AG04449 (cell line): ENCODE results near the gene NPAS3.
A peak's percentile ranks its signal among the peaks of the same experiment; 100 is the strongest.

ENCODE experiments used
- CTCF ChIA-PET: fragments of 350-600 bp; formaldehyde crosslinking; extraction: SDS; loops from one replicate; lab custom pipeline; 2021; ENCODE audit warnings: antibody characterized with exemption; lab: Yijun Ruan, JAX
- POLR2A ChIA-PET: fragments of 400-600, 350-600 bp; formaldehyde crosslinking; extraction: SDS; loops from one replicate; lab custom pipeline; 2020; ENCODE audit warnings: antibody characterized with exemption, inconsistent platforms; lab: Yijun Ruan, JAX
- DNase-seq: peaks from one replicate; pipeline ENCODE4 v3.0.0-alpha.2; 2010; ENCODE audit warnings: low read depth, low spot score
- H3K4me3 ChIP-seq: 2 replicates; pipeline ENCODE4 v1.5.1; 2011; ENCODE audit warnings: low read depth, mild to moderate bottlenecking, control low read depth, low read length
- TF ChIP-seq, protein P1 (sequence below): IDR thresholded peaks from one replicate; pipeline ENCODE4 v1.5.1; 2011; ENCODE audit warnings: mild to moderate bottlenecking, moderate library complexity, low read length, control low read depth, inconsistent platforms; ENCODE audit not compliant: insufficient read depth; ENCODE audit errors: missing control alignments

NPAS3 gene

GRCh38 chr14:33469898-33470297 lies 531.2 kb downstream of the NPAS3 start:
- no peak for DNase-seq
- POLR2A ChIA-PET: no interaction called here
- CTCF ChIA-PET: no interaction called here
- no peak overlapping the region for H3K4me3 ChIP-seq
- TF ChIP-seq, protein P1, sequence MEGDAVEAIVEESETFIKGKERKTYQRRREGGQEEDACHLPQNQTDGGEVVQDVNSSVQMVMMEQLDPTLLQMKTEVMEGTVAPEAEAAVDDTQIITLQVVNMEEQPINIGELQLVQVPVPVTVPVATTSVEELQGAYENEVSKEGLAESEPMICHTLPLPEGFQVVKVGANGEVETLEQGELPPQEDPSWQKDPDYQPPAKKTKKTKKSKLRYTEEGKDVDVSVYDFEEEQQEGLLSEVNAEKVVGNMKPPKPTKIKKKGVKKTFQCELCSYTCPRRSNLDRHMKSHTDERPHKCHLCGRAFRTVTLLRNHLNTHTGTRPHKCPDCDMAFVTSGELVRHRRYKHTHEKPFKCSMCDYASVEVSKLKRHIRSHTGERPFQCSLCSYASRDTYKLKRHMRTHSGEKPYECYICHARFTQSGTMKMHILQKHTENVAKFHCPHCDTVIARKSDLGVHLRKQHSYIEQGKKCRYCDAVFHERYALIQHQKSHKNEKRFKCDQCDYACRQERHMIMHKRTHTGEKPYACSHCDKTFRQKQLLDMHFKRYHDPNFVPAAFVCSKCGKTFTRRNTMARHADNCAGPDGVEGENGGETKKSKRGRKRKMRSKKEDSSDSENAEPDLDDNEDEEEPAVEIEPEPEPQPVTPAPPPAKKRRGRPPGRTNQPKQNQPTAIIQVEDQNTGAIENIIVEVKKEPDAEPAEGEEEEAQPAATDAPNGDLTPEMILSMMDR: no peak

- ChIA-PET CTCF (no interaction called here), POLR2A (no interaction called here)
- TF ChIP-seq, protein P1: no peak
- H3K4me3 ChIP-seq: no peak overlapping the region
- no peak for DNase-seq
These were observed 533.1 kb downstream of the NPAS3 start for GRCh38 chr14:33471776-33472175.

- TF ChIP-seq, protein P1: peak; percentile 13
- ChIA-PET POLR2A (no interaction called here), CTCF (interaction anchor here (1.0 to 2.9 kb wide), 2 partner anchors 308 to 317 kb away, joined by 3 to 13 read pairs; no protein-coding TSS in a partner anchor)
- no peak for DNase-seq
- no peak overlapping the region for H3K4me3 ChIP-seq
These were observed 536.9 kb downstream of the NPAS3 start for GRCh38 chr14:33475623-33476022.

DNA sequence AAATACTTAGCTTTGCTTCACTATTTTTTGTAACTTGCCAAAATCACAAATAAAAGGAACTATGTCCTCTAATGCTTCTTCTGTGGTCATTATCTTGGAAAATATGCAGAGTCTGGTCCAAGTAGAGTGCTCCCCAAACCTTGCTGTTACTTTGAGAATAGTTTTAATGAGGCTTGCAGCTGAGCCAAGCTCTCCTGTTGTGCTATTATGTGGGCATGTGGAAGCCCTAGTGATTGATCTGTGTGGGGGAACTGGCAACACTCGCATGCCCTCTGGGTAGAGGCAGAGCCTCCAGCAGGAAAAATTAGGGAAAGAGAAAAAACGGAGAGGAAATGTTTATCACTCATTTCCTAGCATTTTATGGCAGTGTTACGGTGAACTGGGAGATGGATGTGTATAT lies 539.1 kb downstream of the NPAS3 start:
- no peak overlapping the region for H3K4me3 ChIP-seq
- no peak for DNase-seq
- TF ChIP-seq, protein P1: no peak
- ChIA-PET CTCF (interaction anchor here (1.2 to 2.9 kb wide), 2 partner anchors 17 to 315 kb away, joined by 3 to 13 read pairs; no protein-coding TSS in a partner anchor), POLR2A (no interaction called here)

DNA sequence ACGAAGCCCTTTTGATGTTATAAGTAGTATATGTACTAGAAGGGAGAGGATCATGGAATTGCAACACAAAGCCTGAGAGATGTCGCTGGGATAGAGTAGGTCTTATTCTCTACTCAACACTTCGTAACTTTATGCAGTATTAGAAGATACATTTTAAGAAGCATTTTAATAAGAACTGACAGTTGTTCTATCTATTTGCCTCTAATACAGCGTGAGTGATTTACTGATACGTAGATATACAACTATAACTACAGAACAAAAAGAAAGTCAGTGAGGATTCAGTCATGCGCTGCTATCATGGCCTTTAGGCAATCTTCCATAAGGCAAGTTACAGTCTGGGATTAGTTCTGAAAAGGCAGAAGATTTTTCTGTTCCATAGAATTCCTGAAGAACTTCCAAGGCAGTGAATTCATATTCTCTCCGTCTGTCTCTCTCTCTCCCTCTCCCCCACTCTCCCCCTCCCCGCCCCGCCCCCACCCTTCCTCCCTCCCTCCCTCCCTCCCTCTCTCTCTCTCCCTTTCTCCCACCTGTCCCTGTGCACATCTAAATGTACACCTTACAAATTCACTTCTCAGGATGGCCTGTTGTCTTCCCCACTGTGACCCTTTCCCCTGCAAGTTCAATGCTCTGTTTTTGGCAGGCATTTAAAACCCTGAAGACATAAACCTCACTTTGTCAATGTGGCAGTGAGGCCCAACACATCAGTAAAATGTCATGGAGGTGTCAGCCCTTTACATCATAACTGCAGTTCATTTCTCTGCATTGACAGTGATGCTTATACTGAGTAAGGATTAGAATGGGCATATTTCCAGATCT lies 541.6 kb downstream of the NPAS3 start:
- ChIA-PET POLR2A (no interaction called here), CTCF (no interaction called here)

GRCh38 chr14:33480887-33481184 lies 542.2 kb downstream of the NPAS3 start:
- CTCF ChIA-PET: no interaction called here
- DNase-seq: no peak
- TF ChIP-seq, protein P1: no peak
- H3K4me3 ChIP-seq: no peak overlapping the region
- POLR2A ChIA-PET: no interaction called here

More for the DNA sequence above, 541.6 kb downstream of the NPAS3 start:
- H3K4me3 ChIP-seq: no peak overlapping the region
- TF ChIP-seq, protein P1: no peak
- DNase-seq: no peak
